ENCODE results near the gene TMEM25. TPM values are rescaled to one million over a fixed set of nuclear protein-coding genes. Genes with fewer than 3 reads are reported as not detected.
A peak's percentile ranks its signal among the peaks of the same experiment; 100 is the strongest.

Gene TMEM25
- total and polyA plus RNA-seq, 2 of the 13 experiments (the other 11 are each of a cell fraction or from before 2014, with no cell fraction given): 7.5 to 17.2 TPM

- TF ChIP-seq MED13 (CRISPR knock-in tag; IDR thresholded peaks at IDR 0.05) (no peak), HNRNPK (IDR thresholded peaks at IDR 0.05; ENCODE audit: low read depth, low read length, poor library complexity, severe bottlenecking) (no peak), ZNF556 (CRISPR knock-in tag; IDR thresholded peaks at IDR 0.05; ENCODE audit: borderline replicate concordance) (no peak), DMAP1 (CRISPR knock-in tag; IDR thresholded peaks at IDR 0.05) (peak; percentile 94), ZC3H4 (CRISPR knock-in tag; IDR thresholded peaks at IDR 0.05; ENCODE audit: borderline replicate concordance) (no peak), HNF4A (CRISPR knock-in tag; IDR thresholded peaks at IDR 0.05) (no peak), CREM (IDR thresholded peaks at IDR 0.05) (peak; percentile 33; the same call in 1 of the 2 replicates), CREM (CRISPR knock-in tag; IDR thresholded peaks at IDR 0.05) (no peak), SMYD3 (CRISPR knock-in tag; IDR thresholded peaks at IDR 0.05) (no peak), ZFP62 (CRISPR knock-in tag; IDR thresholded peaks at IDR 0.05) (no peak), ZNF781 (CRISPR knock-in tag; IDR thresholded peaks at IDR 0.05; ENCODE audit: borderline replicate concordance, not compliant biosample characterization) (no peak), ZNF12 (CRISPR knock-in tag; IDR thresholded peaks at IDR 0.05) (no peak), RERE (CRISPR knock-in tag; IDR thresholded peaks at IDR 0.05; ENCODE audit: low read depth) (no peak), SRY (CRISPR knock-in tag; IDR thresholded peaks at IDR 0.05) (peak; percentile 71; the same call in 1 of the 2 replicates), SP2 (CRISPR knock-in tag; IDR thresholded peaks at IDR 0.05) (no peak; the same call in 1 of the 2 replicates), NFKB2 (CRISPR knock-in tag; IDR thresholded peaks at IDR 0.05; ENCODE audit: borderline replicate concordance) (peak; percentile 64; the same call in 1 of the 2 replicates), MTA3 (CRISPR knock-in tag; IDR thresholded peaks at IDR 0.05) (no peak), RXRB (CRISPR knock-in tag; IDR thresholded peaks at IDR 0.05; ENCODE audit: borderline replicate concordance) (no peak), HDAC2 (CRISPR knock-in tag; IDR thresholded peaks at IDR 0.05) (peak; percentile 30; the same call in 1 of the 2 replicates), ZNF382 (CRISPR knock-in tag; IDR thresholded peaks at IDR 0.05; ENCODE audit: borderline replicate concordance) (no peak), ZNF546 (CRISPR knock-in tag; conservative IDR thresholded peaks at IDR 0.05) (no peak), ZNF577 (CRISPR knock-in tag; IDR thresholded peaks at IDR 0.05; ENCODE audit: borderline replicate concordance, low read depth) (no peak), DNMT1 (CRISPR knock-in tag; IDR thresholded peaks at IDR 0.05) (no peak)
Measured at GRCh38 chr11:118572061-118572980, 41.3 kb downstream of the TMEM25 start, which contains the start of gene ARCN1 (continued).

All from HepG2 (cell line).